H9 (cell line): Measurements from ENCODE around the gene DCHS2. TPM values are rescaled to one million over a fixed set of nuclear protein-coding genes. Genes with fewer than 3 reads are reported as not detected.

Experiments used
- DNase-seq: peaks from one replicate; pipeline ENCODE4 v3.0.0-alpha.2; 2017
- H2AFZ ChIP-seq: one replicate; pipeline ENCODE4 v1.6.1; 2013; ENCODE audit warnings: mild to moderate bottlenecking, low read length, control low read depth, moderate library complexity
- H2AK5ac ChIP-seq: 2 replicates; pipeline ENCODE4 v1.6.1; 2013; ENCODE audit warnings: low read length, control low read depth, mixed read lengths; ENCODE audit not compliant: insufficient read length
- H2BK120ac ChIP-seq: one replicate; pipeline ENCODE4 v1.6.1; 2013; ENCODE audit warnings: low read depth, mild to moderate bottlenecking, low read length, control low read depth, inconsistent platforms; ENCODE audit not compliant: poor library complexity, severe bottlenecking
- H2BK12ac ChIP-seq: 2 replicates; pipeline ENCODE4 v1.6.1; 2013; ENCODE audit warnings: low read length, control low read depth, mixed read lengths, low read depth; ENCODE audit not compliant: insufficient read length
- H2BK15ac ChIP-seq: 2 replicates; pipeline ENCODE4 v1.6.1; 2013; ENCODE audit warnings: low read depth, low read length, control low read depth
- H2BK20ac ChIP-seq: one replicate; pipeline ENCODE4 v1.6.1; 2013; ENCODE audit warnings: low read depth, mild to moderate bottlenecking, low read length, control low read depth, inconsistent platforms; ENCODE audit not compliant: poor library complexity, severe bottlenecking
- H2BK5ac ChIP-seq: 2 replicates; pipeline ENCODE4 v1.6.1; 2013; ENCODE audit warnings: low read length, control low read depth, mixed read lengths; ENCODE audit not compliant: insufficient read length
- H3K14ac ChIP-seq: 2 replicates; pipeline ENCODE4 v1.6.1; 2013; ENCODE audit warnings: low read length, control low read depth; ENCODE audit not compliant: insufficient read depth
- H3K18ac ChIP-seq: 2 replicates; pipeline ENCODE4 v1.6.1; 2013; ENCODE audit warnings: low read depth, mild to moderate bottlenecking, mixed read lengths, low read length, control low read depth; ENCODE audit not compliant: insufficient read length
- H3K23ac ChIP-seq: 2 replicates; pipeline ENCODE4 v1.6.1; 2013; ENCODE audit warnings: low read length, control low read depth, mixed read lengths, low read depth; ENCODE audit not compliant: insufficient read length
- H3K23me2 ChIP-seq: 2 replicates; pipeline ENCODE4 v1.6.1; 2013; ENCODE audit warnings: low read depth, mild to moderate bottlenecking, mixed read lengths, low read length, control low read depth; ENCODE audit not compliant: insufficient read length, poor library complexity, severe bottlenecking
- H3K27ac ChIP-seq: 2 replicates; pipeline ENCODE4 v1.5.1; 2013; ENCODE audit warnings: low read length, control low read depth, mixed read lengths, low read depth; ENCODE audit not compliant: insufficient read length
- H3K27me3 ChIP-seq: 2 replicates; pipeline ENCODE4 v1.6.1; 2013; ENCODE audit warnings: low read length, control low read depth, inconsistent platforms; ENCODE audit not compliant: insufficient read depth
- H3K4ac ChIP-seq: 2 replicates; pipeline ENCODE4 v1.6.1; 2013; ENCODE audit warnings: low read depth, mild to moderate bottlenecking, control low read depth, inconsistent platforms, low read length, moderate library complexity
- H3K4me1 ChIP-seq: 2 replicates; pipeline ENCODE4 v1.6.1; 2013; ENCODE audit warnings: low read length, control low read depth, inconsistent platforms; ENCODE audit not compliant: insufficient read depth
- H3K4me2 ChIP-seq: 2 replicates; pipeline ENCODE4 v1.6.1; 2013; ENCODE audit warnings: low read length, control low read depth, mixed read lengths; ENCODE audit not compliant: insufficient read length, insufficient read depth
- H3K56ac ChIP-seq: 2 replicates; pipeline ENCODE4 v1.6.1; 2013; ENCODE audit warnings: low read depth, mild to moderate bottlenecking, mixed read lengths, low read length, control low read depth; ENCODE audit not compliant: insufficient read length
- H3K79me1 ChIP-seq: 2 replicates; pipeline ENCODE4 v1.6.1; 2013; ENCODE audit warnings: low read depth, mild to moderate bottlenecking, moderate library complexity, low read length, control low read depth, inconsistent platforms; ENCODE audit not compliant: insufficient read depth, poor library complexity, severe bottlenecking
- H3K79me2 ChIP-seq: 2 replicates; pipeline ENCODE4 v1.6.1; 2013; ENCODE audit warnings: low read length, control low read depth, inconsistent platforms; ENCODE audit not compliant: insufficient read depth
- H3K9ac ChIP-seq: 2 replicates; pipeline ENCODE4 v1.6.1; 2013; ENCODE audit warnings: low read length, control low read depth, mixed read lengths; ENCODE audit not compliant: insufficient read length; ENCODE audit errors: extremely low read depth
- H3K9me3 ChIP-seq: one replicate; pipeline ENCODE4 v1.6.1; 2013; ENCODE audit warnings: low read depth, low read length, inconsistent platforms; ENCODE audit not compliant: control insufficient read depth
- H3T11ph ChIP-seq: one replicate; pipeline ENCODE4 v1.6.1; 2013; ENCODE audit warnings: mild to moderate bottlenecking, low read length, control low read depth, inconsistent platforms
- H4K20me1 ChIP-seq: one replicate; pipeline ENCODE4 v1.6.1; 2013; ENCODE audit not compliant: control insufficient read depth, insufficient read length, insufficient read depth
- H4K5ac ChIP-seq: 2 replicates; pipeline ENCODE4 v1.6.1; 2013; ENCODE audit warnings: low read depth, mild to moderate bottlenecking, mixed read lengths, low read length, control low read depth; ENCODE audit not compliant: insufficient read length
- H4K8ac ChIP-seq: replicated peaks from 2 replicates; pipeline ENCODE4 v1.6.1; 2013; ENCODE audit warnings: low read length, control low read depth, mixed read lengths, low read depth; ENCODE audit not compliant: insufficient read length
- H4K91ac ChIP-seq: 2 replicates; pipeline ENCODE4 v1.6.1; 2013; ENCODE audit warnings: low read depth, mild to moderate bottlenecking, moderate library complexity, mixed read lengths, low read length, control low read depth; ENCODE audit not compliant: insufficient read length
- H3K27ac Mint-ChIP-seq, 3 experiments: 2 replicates in 2 of 3; 3 replicates in 1 of 3; pipeline ENCODE4 v1.8.0; 2020 to 2021; ENCODE audit warnings: mixed read lengths in 3 of 3, mild to moderate bottlenecking in 1 of 3, moderate library complexity in 1 of 3
- H3K27me3 Mint-ChIP-seq: 2 replicates; pipeline ENCODE4 v1.8.0; 2021; ENCODE audit warnings: low read depth, mild to moderate bottlenecking, moderate library complexity, mixed read lengths
- H3K36me3 Mint-ChIP-seq, 3 experiments: 2 replicates in 2 of 3; 3 replicates in 1 of 3; pipeline ENCODE4 v1.8.0; 2020 to 2021; ENCODE audit warnings: low read depth in 3 of 3, mixed read lengths in 3 of 3; ENCODE audit not compliant: insufficient read depth in 1 of 3
- H3K4me1 Mint-ChIP-seq, 2 experiments: 2 replicates each; pipeline ENCODE4 v1.8.0; 2020; ENCODE audit warnings: mixed read lengths in 2 of 2
- H3K4me3 Mint-ChIP-seq, 2 experiments: 2 replicates in 1 of 2; 3 replicates in 1 of 2; pipeline ENCODE4 v1.8.0; 2020 to 2021; ENCODE audit warnings: mild to moderate bottlenecking in 2 of 2, mixed read lengths in 2 of 2, moderate library complexity in 1 of 2
- H3K9me3 Mint-ChIP-seq, 2 experiments: 2 replicates in 1 of 2; 3 replicates in 1 of 2; pipeline ENCODE4 v1.8.0; 2020; ENCODE audit warnings: mild to moderate bottlenecking in 2 of 2, mixed read lengths in 2 of 2, moderate library complexity in 1 of 2
- CTCF ChIP-seq: fragments of 200-600 bp; sonication (generic); conservative IDR thresholded peaks from 3 replicates; pipeline ENCODE4 v1.8.0; 2021; ENCODE audit warnings: antibody characterized with exemption, mild to moderate bottlenecking
- WGBS: extraction: QIAGEN DNeasy Blood & Tissue Kit; methylation state at CpG from one replicate; pipeline ENCODE4 v1.1.7; 2013; ENCODE audit warnings: missing lambda C conversion rate, low lambda C conversion rate, mixed read lengths; ENCODE audit not compliant: insufficient read length; ENCODE audit errors: extremely low coverage; 5-methylcytosine and 5-hydroxymethylcytosine counted together
- total RNA-seq: library from RNA; stranded (reverse); gene quantifications from 2 replicates; pipeline ENCODE4 v1.2.1, GENCODE V29; 2021

Gene DCHS2
- total RNA-seq, 1 experiment from 2014 or later, result 0.57 TPM

GRCh38 chr4:154414371-154414770 is 77.2 kb downstream of the DCHS2 start:
- no peak for TF ChIP-seq CTCF
- Histone ChIP-seq H3K4me2 (no peak overlapping the region), H3K18ac (no peak overlapping the region)

More at GRCh38 chr4:154414371-154414770, 77.2 kb downstream of the DCHS2 start:
- no peaks in the 10 kb centered on the region for H3K79me1 ChIP-seq
- no peaks in the 10 kb centered on the region for H3K79me2 ChIP-seq
- Mint-ChIP-seq H3K9me3 (no peaks in the 10 kb centered on the region; a peak in 2 of 5 replicates), H3K27ac (no peak overlapping the region), H3K4me3 (no peak overlapping the region; a peak in 1 of 5 replicates), H3K27me3 (peaks cover 19% of the 10 kb centered on the region), H3K4me1 (peaks cover 18 to 20% of the 10 kb centered on the region in 2 experiments), H3K36me3 (no peaks in the 10 kb centered on the region; a peak in 1 of 7 replicates)
- no peak overlapping the region for H2BK20ac ChIP-seq
- H3K14ac ChIP-seq, result no peak overlapping the region
- no peak overlapping the region for H2AFZ ChIP-seq
- no peak overlapping the region for H3K23ac ChIP-seq
- no peaks in the 10 kb centered on the region for H3K9me3 ChIP-seq
- H4K20me1 ChIP-seq, result no peaks in the 10 kb centered on the region
- no peak overlapping the region for H3T11ph ChIP-seq
- H3K9ac ChIP-seq, result no peak overlapping the region
- no peak for DNase-seq
- peaks cover 6% of the 10 kb centered on the region for H3K23me2 ChIP-seq
- H2BK15ac ChIP-seq, result no peak overlapping the region
- no peak overlapping the region for H2AK5ac ChIP-seq
- no peak overlapping the region for H2BK5ac ChIP-seq
- H4K5ac ChIP-seq, result no peak overlapping the region
- no peak overlapping the region for H3K4ac ChIP-seq
- no CpG with 5 or more reads among the region's 2 CpGs for WGBS
- H2BK12ac ChIP-seq, result no peak overlapping the region
- no peak overlapping the region for H4K8ac ChIP-seq
- H3K27me3 ChIP-seq, result no peaks in the 10 kb centered on the region
- H3K27ac ChIP-seq, result no peak overlapping the region
- no peak overlapping the region for H2BK120ac ChIP-seq
- H4K91ac ChIP-seq, result no peak overlapping the region
- no peak overlapping the region for H3K56ac ChIP-seq
- H3K4me1 ChIP-seq, result peaks cover 2% of the 10 kb centered on the region; the same call in 1 of the 2 replicates
